Central memory CD8-positive, alpha-beta T cell (primary cell): ENCODE measurements around the gene SLC35B4.
A peak's percentile ranks its signal among the peaks of the same experiment; 100 is the strongest.

ENCODE experiments used
- ATAC-seq: fragments of 150-1000 bp; cut with Tn5 transposase; replicated peaks from 2 replicates; pipeline ENCODE4 v1.10.0; 2022; ENCODE audit warnings: mild to moderate bottlenecking, moderate FRiP score, moderate number of reproducible peaks; ENCODE audit not compliant: poor library complexity, severe bottlenecking; ENCODE audit errors: extremely low read depth
- DNase-seq, 2 donors: peaks; one replicate each; pipeline ENCODE4 v3.0.0; 2021; ENCODE audit warnings: low spot score in 2 of 2
- H3K27ac Mint-ChIP-seq: one replicate; pipeline ENCODE4 v1.8.0; 2022; ENCODE audit warnings: low read depth, mild to moderate bottlenecking, moderate library complexity, mixed read lengths
- H3K27me3 Mint-ChIP-seq: one replicate; pipeline ENCODE4 v1.8.0; 2022; ENCODE audit warnings: mixed read lengths
- H3K36me3 Mint-ChIP-seq: one replicate; pipeline ENCODE4 v1.8.0; 2022; ENCODE audit warnings: mild to moderate bottlenecking, moderate library complexity, mixed read lengths; ENCODE audit not compliant: insufficient read depth
- H3K4me1 Mint-ChIP-seq: one replicate; pipeline ENCODE4 v1.8.0; 2022; ENCODE audit warnings: mixed read lengths
- H3K4me3 Mint-ChIP-seq: one replicate; pipeline ENCODE4 v1.8.0; 2022; ENCODE audit warnings: mild to moderate bottlenecking, moderate library complexity, mixed read lengths
- H3K9me3 Mint-ChIP-seq: one replicate; pipeline ENCODE4 v1.8.0; 2022; ENCODE audit warnings: mixed read lengths

Gene SLC35B4

GRCh38 chr7:134328900-134329299 is 12.2 kb upstream of the SLC35B4 start:
- Mint-ChIP-seq H3K27me3 (peaks cover 27% of the 10 kb centered on the region), H3K4me3 (no peak overlapping the region), H3K36me3 (peaks cover 2% of the 10 kb centered on the region), H3K27ac (no peak overlapping the region), H3K9me3 (no peaks in the 10 kb centered on the region), H3K4me1 (peaks cover 6% of the 10 kb centered on the region)
- ATAC-seq (no peak), DNase-seq (no peak)

GRCh38 chr7:134327896-134328295 is 11.2 kb upstream of the SLC35B4 start:
- peak; percentile 32 to 33 for DNase-seq
- no peak overlapping the region for H3K27ac Mint-ChIP-seq

GRCh38 chr7:134324107-134324506 is 7.4 kb upstream of the SLC35B4 start:
- ATAC-seq (no peak), DNase-seq (no peak)
- H3K27me3 Mint-ChIP-seq = peaks cover 19% of the 10 kb centered on the region
- peaks cover 2% of the 10 kb centered on the region for H3K36me3 Mint-ChIP-seq
- no peaks in the 10 kb centered on the region for H3K9me3 Mint-ChIP-seq
- no peak overlapping the region for H3K27ac Mint-ChIP-seq
- H3K4me3 Mint-ChIP-seq = no peak overlapping the region
- H3K4me1 Mint-ChIP-seq = peaks cover 6% of the 10 kb centered on the region

More at GRCh38 chr7:134327896-134328295, 11.2 kb upstream of the SLC35B4 start:
- Mint-ChIP-seq H3K9me3 (no peaks in the 10 kb centered on the region), H3K36me3 (peaks cover 2% of the 10 kb centered on the region), H3K4me1 (peaks cover 6% of the 10 kb centered on the region), H3K4me3 (no peak overlapping the region), H3K27me3 (peaks cover 28% of the 10 kb centered on the region)
- ATAC-seq = peak; percentile 82

- no peak overlapping the region for H3K4me3 Mint-ChIP-seq
- H3K27me3 Mint-ChIP-seq = peaks cover 19% of the 10 kb centered on the region
- no peak for ATAC-seq
- no peaks in the 10 kb centered on the region for H3K9me3 Mint-ChIP-seq
- H3K4me1 Mint-ChIP-seq = peaks cover 13% of the 10 kb centered on the region
- peaks cover 7% of the 10 kb centered on the region for H3K36me3 Mint-ChIP-seq
- no peak overlapping the region for H3K27ac Mint-ChIP-seq
- no peak for DNase-seq
Measured at GRCh38 chr7:134320201-134320600, 3.5 kb upstream of the SLC35B4 start.

GRCh38 chr7:134318443-134318842 is 1.7 kb upstream of the SLC35B4 start:
- Mint-ChIP-seq H3K9me3 (no peaks in the 10 kb centered on the region), H3K4me3 (no peak overlapping the region), H3K4me1 (peaks cover 13% of the 10 kb centered on the region), H3K27ac (no peak overlapping the region), H3K27me3 (peaks cover 8% of the 10 kb centered on the region), H3K36me3 (peaks cover 7% of the 10 kb centered on the region)
- DNase-seq (no peak), ATAC-seq (no peak)

GRCh38 chr7:134317434-134317833 is 704 bp upstream of the SLC35B4 start:
- Mint-ChIP-seq H3K4me3 (peak overlapping the region; percentile 85), H3K9me3 (no peaks in the 10 kb centered on the region), H3K36me3 (peaks cover 7% of the 10 kb centered on the region), H3K27ac (peak overlapping the region; percentile 69), H3K27me3 (no peaks in the 10 kb centered on the region), H3K4me1 (peaks cover 14% of the 10 kb centered on the region)
- DNase-seq (no peak), ATAC-seq (no peak)

- peak overlapping the region; percentile 85 for H3K4me3 Mint-ChIP-seq
- H3K27ac Mint-ChIP-seq = no peak overlapping the region
- H3K27me3 Mint-ChIP-seq = no peaks in the 10 kb centered on the region
- H3K9me3 Mint-ChIP-seq = no peaks in the 10 kb centered on the region
- peaks cover 7% of the 10 kb centered on the region for H3K36me3 Mint-ChIP-seq
- ATAC-seq (no peak), DNase-seq (no peak)
- peaks cover 19% of the 10 kb centered on the region for H3K4me1 Mint-ChIP-seq
Measured at GRCh38 chr7:134315679-134316538, 821 bp downstream of the SLC35B4 start.

- Mint-ChIP-seq H3K4me3 (no peak overlapping the region), H3K27me3 (no peaks in the 10 kb centered on the region), H3K9me3 (no peaks in the 10 kb centered on the region), H3K4me1 (peaks cover 29% of the 10 kb centered on the region), H3K27ac (no peak overlapping the region), H3K36me3 (peaks cover 9% of the 10 kb centered on the region)
- ATAC-seq (no peak), DNase-seq (no peak)
Measured at GRCh38 chr7:134313543-134313942, 3.2 kb downstream of the SLC35B4 start.

GRCh38 chr7:134312717-134313116 is 4.0 kb downstream of the SLC35B4 start:
- Mint-ChIP-seq H3K4me1 (peaks cover 28% of the 10 kb centered on the region), H3K9me3 (no peaks in the 10 kb centered on the region), H3K27me3 (no peaks in the 10 kb centered on the region), H3K36me3 (peaks cover 9% of the 10 kb centered on the region), H3K27ac (no peak overlapping the region), H3K4me3 (no peak overlapping the region)
- no peak for DNase-seq
- no peak for ATAC-seq

- ATAC-seq (no peak), DNase-seq (no peak)
- Mint-ChIP-seq H3K27ac (no peak overlapping the region), H3K27me3 (no peaks in the 10 kb centered on the region), H3K4me1 (peaks cover 22% of the 10 kb centered on the region), H3K9me3 (no peaks in the 10 kb centered on the region), H3K4me3 (no peak overlapping the region), H3K36me3 (peaks cover 6% of the 10 kb centered on the region)
Measured at GRCh38 chr7:134311807-134312206, 4.9 kb downstream of the SLC35B4 start.

- ATAC-seq (no peak), DNase-seq (no peak)
- Mint-ChIP-seq H3K27me3 (no peaks in the 10 kb centered on the region), H3K9me3 (no peaks in the 10 kb centered on the region), H3K4me3 (no peak overlapping the region), H3K4me1 (peaks cover 15% of the 10 kb centered on the region), H3K36me3 (peaks cover 12% of the 10 kb centered on the region), H3K27ac (no peak overlapping the region)
Measured at GRCh38 chr7:134308548-134308947, 8.2 kb downstream of the SLC35B4 start.

GRCh38 chr7:134307320-134307719 is 9.4 kb downstream of the SLC35B4 start:
- H3K27me3 Mint-ChIP-seq = no peaks in the 10 kb centered on the region
- H3K4me1 Mint-ChIP-seq = peaks cover 13% of the 10 kb centered on the region
- H3K9me3 Mint-ChIP-seq = no peaks in the 10 kb centered on the region
- no peak overlapping the region for H3K27ac Mint-ChIP-seq
- no peak for DNase-seq
- H3K36me3 Mint-ChIP-seq = peaks cover 12% of the 10 kb centered on the region
- ATAC-seq = no peak
- no peak overlapping the region for H3K4me3 Mint-ChIP-seq

GRCh38 chr7:134302120-134302519 is 14.6 kb downstream of the SLC35B4 start:
- DNase-seq = no peak
- Mint-ChIP-seq H3K9me3 (no peaks in the 10 kb centered on the region), H3K27me3 (no peaks in the 10 kb centered on the region), H3K36me3 (peaks cover 30% of the 10 kb centered on the region), H3K4me3 (no peak overlapping the region), H3K27ac (no peak overlapping the region), H3K4me1 (no peaks in the 10 kb centered on the region)
- no peak for ATAC-seq
